Stimulated activated CD4-positive, alpha-beta T cell treated with anti-CD3 and anti-CD28 coated beads, Interleukin-12 subunit alpha, Interleukin-12 subunit beta, amount 100 ng/mL, for 24 hours (primary cell): ENCODE measurements around the gene CCDC127.
"Not testable (repeated sequence)": the region's sequence is repeated elsewhere in the genome, so short reads cannot be mapped to it uniquely, and the experiment has no call there.

Experiments used
- DNase-seq, 2 experiments: peaks; one replicate each; pipeline ENCODE4 v3.0.0-alpha.2; 2020; ENCODE audit warnings: low read depth in 2 of 2

Gene CCDC127

GRCh38 chr5:217494-218456 is at the start of gene CCDC127, which contains the start of gene SDHA:
TSS of gene CCDC127 (minus strand) at chr5:218153. CDS start at chr5:216849, 1,304 bp downstream.
TSS of gene SDHA (plus strand) at chr5:218320. CDS start at chr5:218356, 36 bp downstream.
- peak; percentile 96 to 98 for DNase-seq

GRCh38 chr5:267716-268115 is 49.8 kb upstream of the CCDC127 start:
- no peak for DNase-seq

- not testable (repeated sequence) for DNase-seq
These were observed 48.5 kb upstream of the CCDC127 start for GRCh38 chr5:266311-267026.

- DNase-seq = no peak
These were observed 46.4 kb upstream of the CCDC127 start for GRCh38 chr5:264338-264737.

GRCh38 chr5:263275-263974 is 45.5 kb upstream of the CCDC127 start:
- not testable (repeated sequence) for DNase-seq

- DNase-seq = no peak
These were observed 39.2 kb upstream of the CCDC127 start for GRCh38 chr5:257148-257547.

- DNase-seq = not testable (repeated sequence)
These were observed 38.4 kb upstream of the CCDC127 start for GRCh38 chr5:256347-256746.

- not testable (repeated sequence) for DNase-seq
These were observed 37.2 kb upstream of the CCDC127 start for GRCh38 chr5:255116-255515.

- not testable (repeated sequence) for DNase-seq
These were observed 36.4 kb upstream of the CCDC127 start for GRCh38 chr5:254322-254721.

GRCh38 chr5:252546-252945 is 34.6 kb upstream of the CCDC127 start:
- no peak for DNase-seq

GRCh38 chr5:251975-252374 is 34.0 kb upstream of the CCDC127 start:
- not testable (repeated sequence) for DNase-seq

- not testable (repeated sequence) for DNase-seq
These were observed 33.6 kb upstream of the CCDC127 start for GRCh38 chr5:251538-251937.

- DNase-seq = not testable (repeated sequence)
These were observed 33.1 kb upstream of the CCDC127 start for GRCh38 chr5:251016-251415.

GRCh38 chr5:250396-250795 is 32.4 kb upstream of the CCDC127 start:
- DNase-seq = not testable (repeated sequence)

- DNase-seq = not testable (repeated sequence)
These were observed 27.8 kb upstream of the CCDC127 start for GRCh38 chr5:245717-246116.

- DNase-seq = peak in 1 of 2 experiments; percentile 22
These were observed 25.9 kb upstream of the CCDC127 start for GRCh38 chr5:243683-244367.

GRCh38 chr5:241045-241669 is 23.2 kb upstream of the CCDC127 start:
- DNase-seq = not testable (repeated sequence)

GRCh38 chr5:240550-240949 is 22.6 kb upstream of the CCDC127 start:
- not testable (repeated sequence) for DNase-seq

- DNase-seq = not testable (repeated sequence)
These were observed 20.0 kb upstream of the CCDC127 start for GRCh38 chr5:237931-238330.

- DNase-seq = not testable (repeated sequence)
These were observed 17.6 kb upstream of the CCDC127 start for GRCh38 chr5:235527-235926.

GRCh38 chr5:234450-234849 is 16.5 kb upstream of the CCDC127 start:
- DNase-seq = no peak
